GM23248 (cell line): ENCODE data around the gene HSPA1L. TPM values are rescaled to one million over a fixed set of nuclear protein-coding genes. Genes with fewer than 3 reads are reported as not detected.
"Not testable (repeated sequence)": the region's sequence is repeated elsewhere in the genome, so short reads cannot be mapped to it uniquely, and the experiment has no call there.

ENCODE experiments used
- DNase-seq: peaks from one replicate; pipeline ENCODE4 v3.0.0-alpha.2; 2015
- H2AFZ ChIP-seq: fragments of 200-600 bp; sonication (generic); 2 replicates; pipeline ENCODE4 v1.6.1; 2016; ENCODE audit warnings: antibody characterized with exemption
- H3F3A ChIP-seq: fragments of 200-600 bp; sonication (generic); 2 replicates; pipeline ENCODE4 v1.6.1; 2016; ENCODE audit warnings: mild to moderate bottlenecking, antibody characterized with exemption, mixed run types; ENCODE audit not compliant: insufficient read depth
- H3K27ac ChIP-seq: fragments of 200-600 bp; sonication (generic); 2 replicates; pipeline ENCODE4 v1.5.1; 2016; ENCODE audit warnings: mild to moderate bottlenecking
- H3K27me3 ChIP-seq: fragments of 200-600 bp; sonication (generic); replicated peaks from 2 replicates; pipeline ENCODE4 v1.6.1; 2016; ENCODE audit warnings: mild to moderate bottlenecking; ENCODE audit not compliant: insufficient read depth
- H3K36me3 ChIP-seq: fragments of 200-600 bp; sonication (generic); 2 replicates; pipeline ENCODE4 v1.6.1; 2016; ENCODE audit warnings: low read depth, mild to moderate bottlenecking
- H3K4me1 ChIP-seq: fragments of 200-600 bp; sonication (generic); 2 replicates; pipeline ENCODE4 v1.6.1; 2016; ENCODE audit warnings: mild to moderate bottlenecking; ENCODE audit not compliant: insufficient read depth
- H3K4me2 ChIP-seq: fragments of 200-600 bp; sonication (generic); one replicate; pipeline ENCODE4 v1.6.1; 2016; ENCODE audit warnings: mild to moderate bottlenecking; ENCODE audit not compliant: unreplicated experiment
- H3K4me3 ChIP-seq: fragments of 200-600 bp; sonication (generic); 2 replicates; pipeline ENCODE4 v1.5.1; 2016; ENCODE audit warnings: mild to moderate bottlenecking
- H3K79me2 ChIP-seq: fragments of 200-600 bp; sonication (generic); 2 replicates; pipeline ENCODE4 v1.6.1; 2016; ENCODE audit warnings: mild to moderate bottlenecking; ENCODE audit not compliant: insufficient read depth
- H3K9ac ChIP-seq: fragments of 200-600 bp; sonication (generic); 2 replicates; pipeline ENCODE4 v1.6.1; 2016; ENCODE audit warnings: mild to moderate bottlenecking
- H3K9me2 ChIP-seq: fragments of 200-600 bp; sonication (generic); 2 replicates; pipeline ENCODE4 v1.6.1; 2016; ENCODE audit warnings: mixed run types, mild to moderate bottlenecking, moderate library complexity; ENCODE audit not compliant: insufficient read depth
- H3K9me3 ChIP-seq: fragments of 200-600 bp; sonication (generic); one replicate; pipeline ENCODE4 v1.6.1; 2017; ENCODE audit warnings: low read depth
- H4K20me1 ChIP-seq: fragments of 200-600 bp; sonication (generic); 2 replicates; pipeline ENCODE4 v1.6.0; 2016; ENCODE audit not compliant: insufficient read depth
- EZH2 ChIP-seq: fragments of 200-600 bp; sonication (generic); IDR thresholded peaks from 2 replicates; pipeline ENCODE4 v1.6.1; 2018; ENCODE audit warnings: antibody characterized with exemption, mild to moderate bottlenecking; ENCODE audit not compliant: insufficient read depth, poor library complexity, severe bottlenecking
- EZH2phosphoT487 ChIP-seq: fragments of 200-600 bp; sonication (generic); IDR thresholded peaks from 2 replicates; pipeline ENCODE4 v1.6.1; 2018; ENCODE audit warnings: antibody characterized with exemption, moderate library complexity, mild to moderate bottlenecking, low read depth; ENCODE audit not compliant: insufficient read depth
- WGBS, 2 experiments: methylation state at CpG; one replicate each; pipeline ENCODE4 v1.1.6; 2015 to 2017; ENCODE audit warnings: low lambda C conversion rate in 2 of 2, low coverage in 1 of 2; ENCODE audit errors: missing lambda C conversion rate in 2 of 2; 5-methylcytosine and 5-hydroxymethylcytosine counted together
- in situ Hi-C: fragments of 300-500 bp; cut with MboI; formaldehyde crosslinking; loops from 2 replicates; pipeline ENCODE4 v1.15.0; 2020
- polyA plus RNA-seq: library from polyadenylated mRNA; unstranded; fragments of >200 nt; fragmentation: Nextera tagmentation; extraction: Ambion mirVana; gene quantifications from 2 replicates; pipeline ENCODE4 v1.2.1, GENCODE V29; 2016
- total RNA-seq: library from RNA; depleted of rRNA; stranded (reverse); fragments of >200 nt; shearing (Covaris generic); gene quantifications from 2 replicates; pipeline ENCODE4 v1.2.3, GENCODE V29; 2014

Gene HSPA1L
- total and polyA plus RNA-seq, 2 experiments from 2014 or later: 0.91 to 1.7 TPM

DNA sequence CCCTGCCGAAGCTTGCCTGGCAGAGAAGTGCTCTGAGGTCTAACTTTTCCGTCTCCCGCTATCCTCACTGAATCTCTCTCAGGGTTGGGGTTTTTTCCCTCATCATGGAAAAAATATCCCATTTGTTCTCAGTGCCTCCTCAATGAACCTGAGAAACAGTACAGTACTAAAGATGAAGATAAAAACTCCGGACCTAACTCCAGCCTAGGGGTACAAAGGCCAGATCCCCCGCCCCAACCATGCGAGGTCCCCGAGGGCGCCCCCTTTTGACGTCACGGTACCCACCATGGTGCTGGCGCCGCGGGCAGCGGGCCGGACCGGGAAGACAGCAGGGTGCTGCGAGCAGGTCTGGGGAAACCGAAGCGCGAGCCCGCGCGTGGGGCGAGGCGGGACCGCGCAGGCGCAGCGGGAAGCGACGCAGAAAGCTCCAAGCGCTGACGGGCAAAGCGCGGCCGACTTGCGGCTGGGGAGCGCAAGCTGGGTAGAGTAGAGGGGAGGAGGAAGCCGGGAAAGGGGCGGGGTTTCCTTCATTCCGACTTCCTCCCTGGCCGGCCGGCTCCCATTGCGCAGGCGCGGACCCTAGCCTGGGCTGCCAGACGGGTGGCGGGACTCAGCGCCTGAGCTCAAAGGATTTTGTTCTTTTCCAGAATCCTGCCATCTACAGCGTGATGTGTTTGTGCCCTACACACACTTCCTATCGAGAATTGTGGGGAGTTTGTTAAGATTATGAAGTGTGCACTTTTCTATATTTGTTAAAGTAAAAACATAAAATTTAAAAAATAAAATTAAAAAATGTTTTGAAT lies 8.4 kb downstream of the HSPA1L start, which contains the start of gene LSM2:
LSM2 (minus strand) TSS at position 497 of the 803 bp plus-strand sequence; CDS start at position 288, 209 bp downstream.
- DNase-seq: peak; percentile 98
- Histone ChIP-seq H3K36me3 (no peaks in the 10 kb centered on the region), H4K20me1 (no peaks in the 10 kb centered on the region), H3K9me3 (no peaks in the 10 kb centered on the region), H3K79me2 (peaks cover 31% of the 10 kb centered on the region), H3K4me1 (peaks cover 11% of the 10 kb centered on the region; the same call in 1 of the 2 replicates), H2AFZ (peak within 1 kb of the TSS; percentile 96), H3K4me2 (peak within 1 kb of the TSS; percentile 95), H3K9me2 (no peaks in the 10 kb centered on the region), H3K4me3 (peak within 1 kb of the TSS; percentile 97), H3K9ac (peak within 1 kb of the TSS; percentile 90), H3F3A (peaks cover 4% of the 10 kb centered on the region; the same call in 1 of the 2 replicates), H3K27me3 (no peaks in the 10 kb centered on the region), H3K27ac (peak within 1 kb of the TSS; percentile 79)
- 0 to 1% methylated on average over 42 to 51 of the region's 51 CpGs for WGBS, 2 experiments
- in situ Hi-C loops: no loop called here
- TF ChIP-seq EZH2: no peak
- no peak for TF ChIP-seq EZH2phosphoT487

DNA sequence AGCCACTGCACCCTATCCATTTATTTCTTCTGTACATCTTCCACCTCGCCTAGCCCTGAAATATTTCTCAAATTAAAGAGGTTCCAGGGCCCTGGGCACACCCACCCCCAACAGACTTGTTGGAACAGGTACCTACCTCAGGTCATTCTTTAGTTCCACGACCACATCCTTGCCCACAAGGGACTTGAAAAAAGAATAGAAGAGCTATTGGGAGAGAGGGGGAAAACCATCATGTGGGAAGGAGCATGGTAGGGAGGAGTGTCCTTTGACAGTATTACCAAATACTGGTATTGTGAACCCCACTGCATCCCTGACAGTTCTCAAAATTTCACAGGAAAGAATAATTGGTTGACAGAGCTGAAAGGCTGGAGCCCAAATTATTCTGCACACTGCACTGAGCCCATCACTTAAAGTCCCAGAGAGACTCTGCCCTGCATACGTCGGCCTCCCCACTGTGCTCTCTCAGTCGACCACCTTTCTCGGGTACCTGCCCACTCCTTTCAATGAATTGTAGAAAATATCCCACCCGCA lies 9.1 kb downstream of the HSPA1L start:
- H3K9me2 ChIP-seq: no peaks in the 10 kb centered on the region
- H3F3A ChIP-seq: peaks cover 4% of the 10 kb centered on the region; the same call in 1 of the 2 replicates
- TF ChIP-seq EZH2: no peak
- no peak for TF ChIP-seq EZH2phosphoT487
- H3K4me2 ChIP-seq: peak overlapping the region; percentile 95
- peak overlapping the region; percentile 79 for H3K27ac ChIP-seq
- H3K27me3 ChIP-seq: no peaks in the 10 kb centered on the region
- H3K9ac ChIP-seq: peak overlapping the region; percentile 90
- in situ Hi-C loops: no loop called here
- 18 to 19% methylated on average over 7 of the region's 7 CpGs for WGBS, 2 experiments
- peak; percentile 14 for DNase-seq
- no peaks in the 10 kb centered on the region for H3K9me3 ChIP-seq
- H3K4me3 ChIP-seq: peak overlapping the region; percentile 97
- peaks cover 11% of the 10 kb centered on the region; the same call in 1 of the 2 replicates for H3K4me1 ChIP-seq
- H4K20me1 ChIP-seq: no peaks in the 10 kb centered on the region
- H3K79me2 ChIP-seq: peaks cover 32% of the 10 kb centered on the region
- H3K36me3 ChIP-seq: no peaks in the 10 kb centered on the region; the same call in 1 of the 2 replicates
- H2AFZ ChIP-seq: peak overlapping the region; percentile 96

DNA sequence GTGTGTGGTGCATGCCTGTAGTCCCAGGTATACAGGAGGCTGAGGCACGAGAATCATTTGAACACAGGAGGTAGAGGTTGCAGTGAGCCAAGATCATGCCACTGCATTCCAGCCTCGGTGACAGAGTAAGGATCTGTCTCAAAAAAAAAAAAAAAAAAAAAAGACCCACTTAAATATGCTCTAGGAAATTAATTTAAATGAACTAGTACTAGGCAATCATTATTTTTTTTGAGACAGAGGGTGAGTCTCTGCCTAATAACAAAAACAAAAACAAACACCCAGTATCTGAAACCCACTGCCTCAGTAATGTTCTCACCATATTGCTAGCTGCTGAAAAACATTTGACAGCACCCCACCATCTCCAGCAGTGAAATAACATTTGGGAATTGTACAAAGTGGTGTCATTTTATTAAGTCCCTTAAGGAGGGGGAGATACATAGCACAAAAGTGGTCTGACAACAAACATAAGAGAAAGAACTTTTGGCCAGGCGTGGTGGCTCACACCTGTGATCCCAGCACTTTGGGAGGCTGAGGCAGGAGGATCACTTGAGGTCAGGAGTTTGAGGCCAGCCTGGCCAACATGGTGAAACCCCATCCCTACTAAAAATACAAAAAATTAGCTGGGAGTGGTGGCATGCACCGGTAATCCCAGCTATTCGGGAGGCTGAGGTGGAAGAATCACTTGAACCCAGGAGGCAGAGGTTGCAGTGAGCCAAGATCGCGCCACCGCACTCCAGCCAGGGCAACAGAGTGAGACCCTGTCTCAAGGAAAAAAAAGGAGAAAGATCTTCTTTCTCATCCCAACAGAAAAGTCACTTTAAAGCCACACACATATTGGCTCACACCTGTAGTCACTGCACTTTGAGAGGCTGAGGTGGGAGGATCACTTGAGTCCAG lies 13.8 kb downstream of the HSPA1L start:
- H3K9me3 ChIP-seq, H3K4me3 ChIP-seq, H3K4me1 ChIP-seq, H3K4me2 ChIP-seq, H3K36me3 ChIP-seq, H4K20me1 ChIP-seq, H3K27me3 ChIP-seq, H3K9ac ChIP-seq, in situ Hi-C loops, H2AFZ ChIP-seq, DNase-seq, H3K27ac ChIP-seq, H3K9me2 ChIP-seq: not testable (repeated sequence)
- WGBS, 2 experiments: 87 to 92% methylated on average over 8 of the region's 8 CpGs
- Histone ChIP-seq H3F3A (peaks cover 16% of the 10 kb centered on the region), H3K79me2 (peaks cover 29% of the 10 kb centered on the region)

DNA sequence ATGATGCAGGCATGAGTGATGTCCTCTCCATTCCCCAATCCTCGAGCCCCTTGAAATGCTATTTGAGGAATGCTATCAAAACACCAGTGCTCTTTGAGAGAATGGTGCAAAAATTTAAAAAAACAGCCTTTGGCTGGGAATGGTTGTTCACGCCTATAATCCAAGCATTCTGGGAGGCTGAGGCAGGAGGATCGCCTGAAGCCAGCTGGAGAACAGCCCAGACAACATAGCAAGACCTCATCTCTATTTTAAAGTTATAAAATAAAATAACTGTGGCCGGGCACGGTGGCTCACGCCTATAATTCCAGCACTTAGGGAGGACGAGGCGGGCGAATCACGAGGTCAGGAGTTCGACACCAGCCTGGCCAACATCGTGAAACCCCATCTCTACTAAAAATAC lies 15.3 kb downstream of the HSPA1L start:
- no peak overlapping the region for H2AFZ ChIP-seq
- no peaks in the 10 kb centered on the region for H3K4me1 ChIP-seq
- no peaks in the 10 kb centered on the region; the same call in 1 of the 2 replicates for H3K36me3 ChIP-seq
- peaks cover 21% of the 10 kb centered on the region for H3K79me2 ChIP-seq
- no peak overlapping the region for H3K9ac ChIP-seq
- TF ChIP-seq EZH2 (no peak), EZH2phosphoT487 (no peak)
- 0 out of 2 replicates have a peak overlapping the region, but pooled peaks have one; percentile 2 for H3K27ac ChIP-seq
- H3F3A ChIP-seq: peaks cover 19% of the 10 kb centered on the region
- DNase-seq: peak; percentile 49
- WGBS, 2 experiments: 56 to 63% methylated on average over 12 of the region's 12 CpGs
- H3K27me3 ChIP-seq: no peaks in the 10 kb centered on the region
- in situ Hi-C loops: no loop called here
- no peaks in the 10 kb centered on the region for H4K20me1 ChIP-seq
- no peak overlapping the region for H3K4me2 ChIP-seq
- no peaks in the 10 kb centered on the region for H3K9me3 ChIP-seq
- no peak overlapping the region for H3K4me3 ChIP-seq
- H3K9me2 ChIP-seq: no peaks in the 10 kb centered on the region
